ENCODE data around the gene GARRE1. TPM values are rescaled to one million over a fixed set of nuclear protein-coding genes. Genes with fewer than 3 reads are reported as not detected.
"Not testable (repeated sequence)": the region's sequence is repeated elsewhere in the genome, so short reads cannot be mapped to it uniquely, and the experiment has no call there.

Gene GARRE1
- total RNA-seq (2014; rRNA removed; shearing (Covaris generic)) (16.0 and 19.4 TPM in 2 replicates), polyA plus RNA-seq (2016; fragmentation: Nextera tagmentation; extraction: Ambion mirVana) (20.0 and 23.5 TPM in 2 replicates)
- long read RNA-seq, partial matches to known transcripts = 0 of 2 reads
- long read RNA-seq, other reads (novel, unspliced or antisense) = 2 of 2 reads

GRCh38 chr19:34254046-34254697 lies at the start of gene GARRE1:
Gene GARRE1 (plus strand): TSS chr19:34254554. CDS start chr19:34300474, 45,920 bp downstream.
- Histone ChIP-seq H3K4me3 (peak within 1 kb of the TSS; percentile 97), H4K20me1 (replicated peaks; ENCODE audit: insufficient read depth) (peaks cover 13% of the 10 kb centered on the region; the same call in 1 of the 2 replicates)

GRCh38 chr19:34205324-34205723 lies 49.0 kb upstream of the GARRE1 start:
- not testable (repeated sequence) for DNase-seq (ENCODE audit: low spot score); H3F3A ChIP-seq (replicated peaks; ENCODE audit: low read depth); H3K79me2 ChIP-seq (replicated peaks; ENCODE audit: insufficient read depth); H3K9me2 ChIP-seq (ENCODE audit: insufficient read depth); H3K27me3 ChIP-seq (ENCODE audit: insufficient read depth); H3K4me2 ChIP-seq; H3K4me3 ChIP-seq; H3K4me3 Mint-ChIP-seq; H2AFZ ChIP-seq; H3K27me3 Mint-ChIP-seq (ENCODE audit: insufficient read depth, low read depth, poor library complexity); H3K27ac Mint-ChIP-seq; H3K4me1 Mint-ChIP-seq; H3K9me3 Mint-ChIP-seq; H3K27ac ChIP-seq (ENCODE audit: low read depth); H3K4me1 ChIP-seq (ENCODE audit: insufficient read depth); ATAC-seq
- 0 out of 2 replicates have a peak, but pooled peaks cover 10% of the 10 kb centered on the region for H4K20me1 ChIP-seq (replicated peaks; ENCODE audit: insufficient read depth)
- H3K36me3 ChIP-seq (ENCODE audit: insufficient read depth) = peaks cover 31% of the 10 kb centered on the region; the same call in 1 of the 2 replicates
- peaks cover 48% of the 10 kb centered on the region for H3K36me3 Mint-ChIP-seq (ENCODE audit: low read depth)

More at GRCh38 chr19:34254046-34254697, at the start of gene GARRE1:
- TF ChIP-seq CREB1 (CRISPR knock-in tag; IDR thresholded peaks at IDR 0.05; ENCODE audit: low read depth) = peak; percentile 88
- no peak for TF ChIP-seq EZH2 (IDR thresholded peaks at IDR 0.05; ENCODE audit: low read depth, unreplicated experiment)
- TF ChIP-seq POLR2AphosphoS5 (IDR thresholded peaks at IDR 0.05; ENCODE audit: low read depth) = peak; percentile 80
- peak in 1 of 2 experiments; percentile 21; a peak in 1 of 4 replicates for TF ChIP-seq CTCF (conservative IDR thresholded peaks at IDR 0.05; ENCODE audit: low read depth in 2 of 2)
- TF ChIP-seq STAT1 (IDR thresholded peaks at IDR 0.05; ENCODE audit: unreplicated experiment) = no peak
- TF ChIP-seq ZNF114 (CRISPR knock-in tag; IDR thresholded peaks at IDR 0.05) = no peak
- peak within 1 kb of the TSS; percentile 95 for H3K4me3 Mint-ChIP-seq
- ATAC-seq = peak; percentile 94
- Histone ChIP-seq H3K27ac (ENCODE audit: low read depth) (peak within 1 kb of the TSS; percentile 90), H3K27me3 (ENCODE audit: insufficient read depth) (no peaks in the 10 kb centered on the region), H3K9me2 (ENCODE audit: insufficient read depth) (0 out of 2 replicates have a peak, but pooled peaks cover 3% of the 10 kb centered on the region), H3F3A (replicated peaks; ENCODE audit: low read depth) (0 out of 2 replicates have a peak, but pooled peaks cover 3% of the 10 kb centered on the region), H3K4me2 (peak within 1 kb of the TSS; percentile 80), H3K79me2 (replicated peaks; ENCODE audit: insufficient read depth) (peaks cover 34% of the 10 kb centered on the region), H2AFZ (peak within 1 kb of the TSS; percentile 99), H3K36me3 (ENCODE audit: insufficient read depth) (no peaks in the 10 kb centered on the region), H3K4me1 (ENCODE audit: insufficient read depth) (no peaks in the 10 kb centered on the region)
- H3K4me1 Mint-ChIP-seq = peaks cover 10% of the 10 kb centered on the region
- DNase-seq (ENCODE audit: low spot score) = peak; percentile 96
- H3K36me3 Mint-ChIP-seq (ENCODE audit: low read depth) = no peaks in the 10 kb centered on the region; the same call in 2 of the 3 replicates
- peaks cover 3% of the 10 kb centered on the region; the same call in 2 of the 3 replicates for H3K9me3 Mint-ChIP-seq
- peaks cover 15% of the 10 kb centered on the region for H3K27me3 Mint-ChIP-seq (ENCODE audit: insufficient read depth, low read depth, poor library complexity)
- peak within 1 kb of the TSS; percentile 97 for H3K27ac Mint-ChIP-seq

Measured in GM23338 (cell line).